Measurements from ENCODE around the gene CMTR2. TPM values are rescaled to one million over a fixed set of nuclear protein-coding genes. Genes with fewer than 3 reads are reported as not detected.

Gene CMTR2
- total and polyA plus RNA-seq, 2 donors (not counting 1 experiment from before 2014, with no cell fraction given): 10.1 to 41.3 TPM

- intact Hi-C loops (cut with micrococcal nuclease): no loop called here
- Histone ChIP-seq H3K27me3 (replicated peaks in 1 of 4; ENCODE audit: control extremely low read depth in 1 of 4, control insufficient read depth in 3 of 4, insufficient read depth in 4 of 4, low read length in 3 of 4) (peaks cover 0 to 8% (median 2%) of the 10 kb centered on the region in 4 experiments), H3K4me2 (replicated peaks; ENCODE audit: low read depth, low read length, poor library complexity, severe bottlenecking) (no peak overlapping the region), H3K27ac (ENCODE audit: low read length in 2 of 2) (no peak overlapping the region), H3K9me3 (ENCODE audit: control extremely low read depth in 1 of 3, control insufficient read depth in 2 of 3, insufficient read depth in 1 of 3, low read length in 2 of 3) (no peaks in the 10 kb centered on the region), H2AFZ (ENCODE audit: insufficient read depth, low read depth, low read length, poor library complexity, severe bottlenecking) (no peak overlapping the region), H3K4me3 (ENCODE audit: control extremely low read depth in 1 of 5, extremely low read depth in 1 of 5, insufficient read depth in 1 of 5, low read depth in 2 of 5, low read length in 4 of 5) (no peak overlapping the region), H4K20me1 (ENCODE audit: control insufficient read depth, insufficient read depth, low read length, poor library complexity, severe bottlenecking) (no peaks in the 10 kb centered on the region), H3K36me3 (replicated peaks in 1 of 2; ENCODE audit: control extremely low read depth in 1 of 2, control insufficient read depth in 1 of 2, extremely low read depth in 1 of 2, insufficient read depth in 2 of 2, low read length in 1 of 2) (no peaks in the 10 kb centered on the region), H3K4me1 (ENCODE audit: control insufficient read depth in 2 of 2, insufficient read depth in 2 of 2, low read length in 2 of 2) (no peaks in the 10 kb centered on the region), H3K79me2 (ENCODE audit: control insufficient read depth, insufficient read depth, low read length) (no peaks in the 10 kb centered on the region), H3K9ac (ENCODE audit: low read length) (no peak overlapping the region)
- Mint-ChIP-seq H3K4me1 (no peaks in the 10 kb centered on the region), H3K27me3 (peaks cover 8% of the 10 kb centered on the region), H3K27ac (no peak overlapping the region), H3K4me3 (no peak overlapping the region), H3K9me3 (ENCODE audit: insufficient read depth) (peaks cover 2% of the 10 kb centered on the region)
- ChIA-PET CTCF (no interaction called here), POLR2A (no interaction called here)
- DNase-seq: no peak
- no peak for TF ChIP-seq CTCF (IDR thresholded peaks at IDR 0.05)
- TF ChIP-seq EZH2 (IDR thresholded peaks at IDR 0.05; ENCODE audit: borderline replicate concordance, insufficient read depth, low read depth, low read length, poor library complexity, severe bottlenecking): no peak
- ATAC-seq (ENCODE audit: low read depth): no peak
Observed at GRCh38 chr16:71327720-71328119, 38.5 kb upstream of the CMTR2 start.

GRCh38 chr16:71319999-71320398 is 30.8 kb upstream of the CMTR2 start:
- no peaks in the 10 kb centered on the region for H3K9me3 ChIP-seq (ENCODE audit: control extremely low read depth in 1 of 3, control insufficient read depth in 2 of 3, insufficient read depth in 1 of 3, low read length in 2 of 3)
- Mint-ChIP-seq H3K27ac (no peak overlapping the region), H3K4me1 (no peaks in the 10 kb centered on the region), H3K27me3 (peaks cover 27% of the 10 kb centered on the region), H3K4me3 (no peak overlapping the region), H3K9me3 (ENCODE audit: insufficient read depth) (no peaks in the 10 kb centered on the region)
- CTCF ChIA-PET: interaction anchor here (1.0 to 1.4 kb wide), 2 partner anchors 8 to 10 kb away, joined by 3 to 5 read pairs; no protein-coding TSS in a partner anchor
- H3K27me3 ChIP-seq (replicated peaks in 1 of 4; ENCODE audit: control extremely low read depth in 1 of 4, control insufficient read depth in 3 of 4, insufficient read depth in 4 of 4, low read length in 3 of 4): peaks cover 0 to 6% (median 4%) of the 10 kb centered on the region in 4 experiments
- no peak overlapping the region for H3K4me2 ChIP-seq (replicated peaks; ENCODE audit: low read depth, low read length, poor library complexity, severe bottlenecking)
- no peaks in the 10 kb centered on the region for H4K20me1 ChIP-seq (ENCODE audit: control insufficient read depth, insufficient read depth, low read length, poor library complexity, severe bottlenecking)
- 91% methylated on average over 3 of the region's 4 CpGs for WGBS (ENCODE audit: insufficient coverage)
- H3K4me3 ChIP-seq (ENCODE audit: control extremely low read depth in 1 of 5, extremely low read depth in 1 of 5, insufficient read depth in 1 of 5, low read depth in 2 of 5, low read length in 4 of 5): no peak overlapping the region
- no peaks in the 10 kb centered on the region for H3K4me1 ChIP-seq (ENCODE audit: control insufficient read depth in 2 of 2, insufficient read depth in 2 of 2, low read length in 2 of 2)
- DNase-seq (no peak), ATAC-seq (ENCODE audit: low read depth) (no peak)
- H2AFZ ChIP-seq (ENCODE audit: insufficient read depth, low read depth, low read length, poor library complexity, severe bottlenecking): no peak overlapping the region
- no peak overlapping the region for H3K9ac ChIP-seq (ENCODE audit: low read length)
- intact Hi-C loops (cut with micrococcal nuclease): no loop called here
- POLR2A ChIA-PET: no interaction called here
- no peak overlapping the region for H3K27ac ChIP-seq (ENCODE audit: low read length in 2 of 2)
- H3K79me2 ChIP-seq (ENCODE audit: control insufficient read depth, insufficient read depth, low read length): no peaks in the 10 kb centered on the region
- H3K36me3 ChIP-seq (replicated peaks in 1 of 2; ENCODE audit: control extremely low read depth in 1 of 2, control insufficient read depth in 1 of 2, extremely low read depth in 1 of 2, insufficient read depth in 2 of 2, low read length in 1 of 2): no peaks in the 10 kb centered on the region
- TF ChIP-seq CTCF (IDR thresholded peaks at IDR 0.05) (no peak), EZH2 (IDR thresholded peaks at IDR 0.05; ENCODE audit: borderline replicate concordance, insufficient read depth, low read depth, low read length, poor library complexity, severe bottlenecking) (no peak)

Data from B cell (primary cell).